SK-N-SH (cell line): ENCODE measurements around the gene STARD13.

ENCODE experiments used
- EZH2phosphoT487 ChIP-seq: fragments of 200-600 bp; sonication (generic); IDR thresholded peaks from 2 replicates; pipeline ENCODE4 v1.6.1; 2017; ENCODE audit warnings: low read depth, mixed run types, mild to moderate bottlenecking, antibody characterized with exemption, moderate library complexity, borderline replicate concordance
- MAX ChIP-seq: IDR thresholded peaks from 2 replicates; pipeline ENCODE4 v1.4.0; 2012; ENCODE audit warnings: low read depth
- POLR2AphosphoS5 ChIP-seq: IDR thresholded peaks from 2 replicates; pipeline ENCODE4 v1.6.1; 2012; ENCODE audit warnings: low read depth, low read length
- SIN3A ChIP-seq: IDR thresholded peaks from 2 replicates; pipeline ENCODE4 v1.6.1; 2012; ENCODE audit warnings: low read depth, mild to moderate bottlenecking, low read length, moderate library complexity, borderline replicate concordance
- TF ChIP-seq, protein P1 (sequence below): fragments of 200-600 bp; sonication (generic); IDR thresholded peaks from 2 replicates; pipeline ENCODE4 v1.6.1; 2017; ENCODE audit warnings: antibody characterized with exemption, mild to moderate bottlenecking, moderate library complexity
- TF ChIP-seq, protein P2 (sequence below): fragments of 150-350 bp; IDR thresholded peaks from 2 replicates; pipeline ENCODE4 v1.6.1; 2016; ENCODE audit warnings: mild to moderate bottlenecking, low read depth, low read length

DNA sequence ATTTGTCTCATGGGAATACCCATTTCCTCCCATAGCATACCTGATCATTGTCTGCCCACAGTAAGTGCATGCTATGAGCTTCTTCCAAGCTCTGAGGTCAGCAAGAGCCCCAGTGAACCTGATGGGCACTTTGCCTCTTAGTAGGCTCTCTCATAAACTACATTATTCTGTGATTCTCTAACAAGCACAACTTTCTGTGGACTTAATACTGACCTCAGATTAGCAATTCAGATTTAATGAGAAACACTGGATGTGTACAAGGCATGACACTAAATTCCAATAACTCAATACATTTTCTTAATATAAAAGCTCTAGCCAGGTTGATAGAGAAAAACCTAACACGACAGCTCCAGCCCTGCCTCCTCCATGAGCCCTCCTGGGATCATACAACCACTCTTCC lies 23.3 kb upstream of the STARD13 start:
- TF ChIP-seq POLR2AphosphoS5: no peak
- TF ChIP-seq EZH2phosphoT487: no peak
- TF ChIP-seq, protein P1, sequence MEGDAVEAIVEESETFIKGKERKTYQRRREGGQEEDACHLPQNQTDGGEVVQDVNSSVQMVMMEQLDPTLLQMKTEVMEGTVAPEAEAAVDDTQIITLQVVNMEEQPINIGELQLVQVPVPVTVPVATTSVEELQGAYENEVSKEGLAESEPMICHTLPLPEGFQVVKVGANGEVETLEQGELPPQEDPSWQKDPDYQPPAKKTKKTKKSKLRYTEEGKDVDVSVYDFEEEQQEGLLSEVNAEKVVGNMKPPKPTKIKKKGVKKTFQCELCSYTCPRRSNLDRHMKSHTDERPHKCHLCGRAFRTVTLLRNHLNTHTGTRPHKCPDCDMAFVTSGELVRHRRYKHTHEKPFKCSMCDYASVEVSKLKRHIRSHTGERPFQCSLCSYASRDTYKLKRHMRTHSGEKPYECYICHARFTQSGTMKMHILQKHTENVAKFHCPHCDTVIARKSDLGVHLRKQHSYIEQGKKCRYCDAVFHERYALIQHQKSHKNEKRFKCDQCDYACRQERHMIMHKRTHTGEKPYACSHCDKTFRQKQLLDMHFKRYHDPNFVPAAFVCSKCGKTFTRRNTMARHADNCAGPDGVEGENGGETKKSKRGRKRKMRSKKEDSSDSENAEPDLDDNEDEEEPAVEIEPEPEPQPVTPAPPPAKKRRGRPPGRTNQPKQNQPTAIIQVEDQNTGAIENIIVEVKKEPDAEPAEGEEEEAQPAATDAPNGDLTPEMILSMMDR: no peak
- TF ChIP-seq, protein P2, sequence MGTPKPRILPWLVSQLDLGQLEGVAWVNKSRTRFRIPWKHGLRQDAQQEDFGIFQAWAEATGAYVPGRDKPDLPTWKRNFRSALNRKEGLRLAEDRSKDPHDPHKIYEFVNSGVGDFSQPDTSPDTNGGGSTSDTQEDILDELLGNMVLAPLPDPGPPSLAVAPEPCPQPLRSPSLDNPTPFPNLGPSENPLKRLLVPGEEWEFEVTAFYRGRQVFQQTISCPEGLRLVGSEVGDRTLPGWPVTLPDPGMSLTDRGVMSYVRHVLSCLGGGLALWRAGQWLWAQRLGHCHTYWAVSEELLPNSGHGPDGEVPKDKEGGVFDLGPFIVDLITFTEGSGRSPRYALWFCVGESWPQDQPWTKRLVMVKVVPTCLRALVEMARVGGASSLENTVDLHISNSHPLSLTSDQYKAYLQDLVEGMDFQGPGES: no peak
- no peak for TF ChIP-seq SIN3A
- no peak for TF ChIP-seq MAX
